ENCODE measurements around the gene NOXA1. TPM values are rescaled to one million over a fixed set of nuclear protein-coding genes. Genes with fewer than 3 reads are reported as not detected.

NOXA1 gene
- polyA plus RNA-seq, 3 donors: 1.3 to 9.4 (median 1.6) TPM

DNA sequence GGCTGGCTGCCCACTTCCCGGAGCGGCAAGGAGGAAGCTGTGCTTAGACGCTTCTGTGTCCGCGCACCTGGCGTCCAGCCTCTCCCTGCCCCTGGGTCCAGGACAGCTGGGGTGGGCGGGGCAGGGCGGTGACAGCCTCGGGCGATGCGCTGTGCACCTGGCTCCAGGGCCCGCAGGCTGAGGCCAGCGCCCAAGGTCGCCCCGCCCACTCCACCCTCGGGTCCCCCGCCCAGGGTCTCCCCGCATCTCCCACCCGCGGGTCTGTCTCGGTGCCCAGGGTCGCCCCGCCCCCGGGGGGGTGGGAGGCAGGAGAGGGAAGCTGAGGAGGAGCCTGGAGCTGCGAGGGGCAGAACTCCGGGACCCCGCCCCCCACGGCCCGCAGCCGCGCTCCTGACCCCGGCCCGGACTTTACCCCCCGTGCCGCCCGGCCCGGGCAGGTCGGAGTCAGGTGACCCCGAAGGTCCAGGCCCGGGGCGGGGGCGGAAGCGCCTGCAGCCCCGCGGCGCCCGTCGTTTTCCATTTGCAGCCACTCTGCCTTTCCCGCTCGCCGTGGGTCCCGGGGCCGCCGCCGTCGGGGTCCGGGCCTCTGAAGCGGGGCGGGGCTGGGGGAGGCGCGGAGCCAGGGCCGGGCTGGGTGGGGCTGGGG, 18.2 kb downstream of the NOXA1 start, which contains the start of gene ENTPD8:
TSS of gene ENTPD8 (minus strand) at position 69 of the 646 bp plus-strand sequence. CDS start 3,072 bp downstream, outside the sequence.
- peaks cover 11 to 29% (median 19%) of the 10 kb centered on the region in 3 donors for H3K27me3 Mint-ChIP-seq (ENCODE audit: low read depth in 3 of 3)
- Histone ChIP-seq H2AFZ (ENCODE audit: insufficient read depth, low read depth, low read length, poor library complexity, severe bottlenecking) (no peak within 1 kb of the TSS), H3K36me3 (replicated peaks in 1 of 2; ENCODE audit: control insufficient read depth in 1 of 2, insufficient read depth in 2 of 2, low read length in 2 of 2) (no peaks in the 10 kb centered on the region), H3K4me2 (replicated peaks; ENCODE audit: extremely low read depth, low read length, poor library complexity, severe bottlenecking) (peak within 1 kb of the TSS; percentile 69), H3K79me2 (ENCODE audit: insufficient read depth, low read length) (no peaks in the 10 kb centered on the region), H3K27me3 (ENCODE audit: control insufficient read depth in 2 of 2, insufficient read depth in 2 of 2, low read length in 2 of 2) (peaks cover 5 to 11% of the 10 kb centered on the region in 2 donors), H4K20me1 (ENCODE audit: insufficient read depth, low read length) (no peaks in the 10 kb centered on the region), H3K9ac (ENCODE audit: insufficient read depth, low read length, poor library complexity, severe bottlenecking) (no peak within 1 kb of the TSS), H3K4me1 (ENCODE audit: control insufficient read depth in 1 of 2, insufficient read depth in 2 of 2, low read length in 2 of 2) (peaks cover 20 to 24% of the 10 kb centered on the region in 2 donors), H3K4me3 (replicated peaks in 1 of 3; ENCODE audit: low read depth in 2 of 3, low read length in 3 of 3) (peak within 1 kb of the TSS in 1 of 3 experiments; percentile 60), H3K9me3 (replicated peaks in 1 of 2; ENCODE audit: control insufficient read depth in 1 of 2, insufficient read depth in 1 of 2, low read length in 2 of 2) (peaks cover 0 to 5% of the 10 kb centered on the region in 2 donors), H3K27ac (ENCODE audit: low read depth in 1 of 2, low read length in 2 of 2) (no peak within 1 kb of the TSS)
- under 1% methylated on average over 28 of the region's 62 CpGs for WGBS (ENCODE audit: insufficient coverage)
- H3K9me3 Mint-ChIP-seq: peaks cover 0 to 6% (median 3%) of the 10 kb centered on the region in 7 donors
- no peak for DNase-seq
- no peak within 1 kb of the TSS for H3K27ac Mint-ChIP-seq
- H3K4me3 Mint-ChIP-seq: peak within 1 kb of the TSS in 1 of 2 donors; percentile 84
- no peak for TF ChIP-seq CTCF (IDR thresholded peaks at IDR 0.05)
- intact Hi-C loops (cut with micrococcal nuclease): loop anchor here in 1 of 2 donors (10.0 kb wide), 1 partner anchor 147 kb away; no protein-coding TSS in a partner anchor
- H3K4me1 Mint-ChIP-seq: peaks cover 23% of the 10 kb centered on the region
- peaks cover 0 to 2% of the 10 kb centered on the region in 2 donors for H3K36me3 Mint-ChIP-seq

DNA sequence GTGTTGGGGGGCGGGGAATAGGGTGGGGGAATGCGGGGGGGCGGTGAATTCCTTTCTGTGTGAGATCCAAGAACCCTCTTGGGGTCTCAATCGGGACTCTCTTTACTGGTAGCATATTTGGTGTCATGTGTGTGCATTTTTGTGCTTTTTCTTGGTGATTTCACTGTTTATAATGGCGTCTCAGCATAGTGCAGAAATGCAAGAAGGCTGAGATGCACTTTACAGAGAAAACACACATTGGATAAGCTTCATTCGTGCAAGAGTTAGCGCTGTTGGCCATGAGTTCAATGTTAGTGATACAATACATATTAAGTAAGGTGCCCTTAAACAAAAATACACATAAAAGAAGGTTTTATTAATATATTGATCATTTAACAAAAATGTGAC, 18.7 kb downstream of the NOXA1 start:
- H3K27ac Mint-ChIP-seq: no peak overlapping the region
- peaks cover 0 to 2% of the 10 kb centered on the region in 2 donors for H3K36me3 Mint-ChIP-seq
- no peak overlapping the region for H2AFZ ChIP-seq (ENCODE audit: insufficient read depth, low read depth, low read length, poor library complexity, severe bottlenecking)
- peaks cover 25 to 29% of the 10 kb centered on the region in 2 donors for H3K4me1 ChIP-seq (ENCODE audit: control insufficient read depth in 1 of 2, insufficient read depth in 2 of 2, low read length in 2 of 2)
- WGBS (ENCODE audit: insufficient coverage): 6% methylated on average over 2 of the region's 7 CpGs
- no peak for DNase-seq
- H3K4me3 ChIP-seq (replicated peaks in 1 of 3; ENCODE audit: low read depth in 2 of 3, low read length in 3 of 3): no peak overlapping the region
- H3K9me3 Mint-ChIP-seq: peaks cover 0 to 6% (median 3%) of the 10 kb centered on the region in 7 donors
- H3K4me1 Mint-ChIP-seq: peaks cover 28% of the 10 kb centered on the region
- peaks cover 0 to 5% of the 10 kb centered on the region in 2 donors for H3K9me3 ChIP-seq (replicated peaks in 1 of 2; ENCODE audit: control insufficient read depth in 1 of 2, insufficient read depth in 1 of 2, low read length in 2 of 2)
- no peaks in the 10 kb centered on the region for H3K79me2 ChIP-seq (ENCODE audit: insufficient read depth, low read length)
- H3K9ac ChIP-seq (ENCODE audit: insufficient read depth, low read length, poor library complexity, severe bottlenecking): no peak overlapping the region
- no peaks in the 10 kb centered on the region for H3K36me3 ChIP-seq (replicated peaks in 1 of 2; ENCODE audit: control insufficient read depth in 1 of 2, insufficient read depth in 2 of 2, low read length in 2 of 2)
- intact Hi-C loops (cut with micrococcal nuclease): loop anchor here in 1 of 2 donors (10.0 kb wide), 1 partner anchor 147 kb away; no protein-coding TSS in a partner anchor
- peak overlapping the region in 1 of 2 donors; percentile 84 for H3K4me3 Mint-ChIP-seq
- no peak overlapping the region for H3K4me2 ChIP-seq (replicated peaks; ENCODE audit: extremely low read depth, low read length, poor library complexity, severe bottlenecking)
- H3K27me3 Mint-ChIP-seq (ENCODE audit: low read depth in 3 of 3): peaks cover 11 to 29% (median 19%) of the 10 kb centered on the region in 3 donors
- H4K20me1 ChIP-seq (ENCODE audit: insufficient read depth, low read length): no peaks in the 10 kb centered on the region
- no peak for TF ChIP-seq CTCF (IDR thresholded peaks at IDR 0.05)
- no peak overlapping the region for H3K27ac ChIP-seq (ENCODE audit: low read depth in 1 of 2, low read length in 2 of 2)
- H3K27me3 ChIP-seq (ENCODE audit: control insufficient read depth in 2 of 2, insufficient read depth in 2 of 2, low read length in 2 of 2): peaks cover 5 to 11% of the 10 kb centered on the region in 2 donors
